HG02885 (cell line): ENCODE data around the gene SRCAP.

Source experiments
- ATAC-seq: cut with Tn5 transposase; IDR thresholded peaks from one replicate; pipeline ENCODE4 v1.9.1; 2021; ENCODE audit warnings: mild to moderate bottlenecking; ENCODE audit not compliant: unreplicated experiment, poor library complexity

Gene SRCAP

DNA sequence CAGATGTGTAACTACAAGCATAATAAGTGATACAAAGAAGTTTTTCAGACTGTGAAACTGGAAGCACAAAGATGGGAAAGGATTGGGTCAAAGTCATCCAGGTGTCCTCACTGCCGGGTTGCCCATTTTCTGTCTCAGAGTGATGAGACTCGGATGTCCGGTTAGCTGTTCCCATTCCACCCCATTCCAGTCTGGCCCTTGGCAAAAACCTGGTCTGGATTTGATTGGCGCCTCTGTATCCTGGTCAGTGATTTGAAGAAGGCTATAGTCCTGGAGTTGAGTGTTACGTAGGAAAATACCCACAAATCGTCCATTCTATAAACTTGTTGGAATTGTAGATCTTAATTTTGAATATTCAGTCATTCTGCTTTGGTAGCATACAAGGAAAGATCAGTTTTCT lies 29.4 kb downstream of the SRCAP start:
- ATAC-seq = no peak

DNA sequence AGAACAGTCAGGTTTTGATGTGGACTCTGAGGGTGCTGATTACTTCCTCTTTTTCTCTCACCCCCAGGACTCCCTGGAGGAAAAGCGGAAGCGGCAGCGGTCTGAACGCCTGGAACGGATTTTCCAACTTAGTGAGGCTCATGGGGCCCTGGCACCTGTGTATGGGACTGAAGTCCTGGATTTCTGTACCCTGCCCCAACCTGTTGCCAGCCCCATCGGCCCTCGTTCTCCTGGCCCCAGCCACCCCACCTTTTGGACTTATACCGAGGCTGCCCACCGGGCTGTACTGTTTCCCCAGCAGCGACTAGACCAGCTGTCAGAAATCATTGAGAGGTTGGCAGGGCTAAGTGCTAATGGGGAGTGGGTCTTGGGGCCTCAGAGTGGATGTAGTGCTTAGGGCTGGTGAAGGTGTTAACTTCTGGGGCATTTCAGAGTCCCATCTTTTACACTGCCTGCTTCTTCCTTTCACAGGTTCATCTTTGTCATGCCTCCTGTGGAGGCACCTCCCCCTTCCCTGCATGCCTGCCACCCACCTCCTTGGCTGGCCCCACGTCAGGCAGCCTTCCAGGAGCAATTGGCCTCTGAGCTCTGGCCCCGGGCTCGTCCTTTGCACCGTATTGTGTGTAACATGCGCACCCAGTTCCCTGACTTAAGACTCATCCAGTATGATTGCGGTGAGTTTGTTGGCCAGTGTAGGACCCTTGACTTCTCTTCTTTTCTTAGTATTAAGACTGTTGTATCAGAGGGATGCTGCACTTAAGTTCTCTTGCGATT lies 30.1 kb downstream of the SRCAP start:
- no peak for ATAC-seq

DNA sequence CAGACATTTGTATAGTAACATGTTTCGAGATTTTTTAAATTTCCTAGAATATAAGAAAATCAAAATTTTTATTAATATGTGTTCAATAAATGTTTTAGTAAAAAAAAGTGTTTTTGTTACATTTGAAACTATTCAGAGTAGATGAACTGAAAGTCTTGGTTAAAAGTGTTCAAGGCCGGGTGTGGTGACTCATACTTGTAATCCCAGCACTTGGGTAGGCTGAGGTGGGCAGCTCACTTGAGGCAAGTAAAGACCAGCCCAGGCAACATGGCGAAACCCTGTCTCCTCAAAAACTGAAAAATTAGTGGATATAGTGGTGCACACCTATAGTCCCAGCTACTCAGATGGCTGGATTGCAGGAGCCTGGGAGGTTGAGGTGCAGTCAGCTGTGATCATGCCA lies 32.4 kb downstream of the SRCAP start:
- ATAC-seq = no peak

DNA sequence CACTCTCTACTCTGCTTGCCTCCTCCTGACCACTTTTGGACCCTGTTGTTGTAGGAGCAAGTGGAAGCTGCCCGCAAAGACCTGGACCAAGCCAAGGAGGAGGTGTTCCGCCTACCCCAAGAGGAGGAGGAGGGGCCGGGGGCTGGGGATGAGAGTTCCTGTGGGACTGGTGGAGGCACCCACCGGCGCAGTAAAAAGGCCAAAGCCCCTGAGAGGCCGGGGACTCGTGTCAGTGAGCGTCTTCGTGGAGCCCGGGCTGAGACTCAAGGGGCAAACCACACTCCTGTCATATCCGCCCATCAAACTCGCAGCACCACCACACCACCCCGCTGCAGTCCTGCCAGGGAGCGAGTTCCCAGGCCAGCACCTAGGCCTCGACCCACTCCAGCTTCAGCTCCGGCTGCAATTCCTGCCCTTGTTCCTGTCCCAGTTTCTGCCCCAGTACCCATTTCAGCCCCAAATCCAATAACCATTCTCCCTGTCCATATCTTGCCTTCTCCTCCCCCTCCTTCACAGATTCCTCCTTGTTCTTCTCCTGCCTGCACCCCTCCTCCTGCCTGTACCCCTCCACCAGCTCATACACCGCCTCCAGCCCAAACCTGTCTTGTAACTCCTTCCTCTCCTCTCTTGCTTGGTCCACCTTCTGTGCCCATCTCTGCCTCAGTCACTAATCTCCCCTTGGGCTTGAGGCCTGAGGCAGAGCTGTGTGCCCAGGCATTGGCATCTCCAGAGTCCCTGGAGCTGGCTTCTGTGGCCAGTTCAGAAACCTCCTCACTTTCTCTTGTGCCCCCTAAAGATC lies 38.2 kb downstream of the SRCAP start:
- no peak for ATAC-seq

DNA sequence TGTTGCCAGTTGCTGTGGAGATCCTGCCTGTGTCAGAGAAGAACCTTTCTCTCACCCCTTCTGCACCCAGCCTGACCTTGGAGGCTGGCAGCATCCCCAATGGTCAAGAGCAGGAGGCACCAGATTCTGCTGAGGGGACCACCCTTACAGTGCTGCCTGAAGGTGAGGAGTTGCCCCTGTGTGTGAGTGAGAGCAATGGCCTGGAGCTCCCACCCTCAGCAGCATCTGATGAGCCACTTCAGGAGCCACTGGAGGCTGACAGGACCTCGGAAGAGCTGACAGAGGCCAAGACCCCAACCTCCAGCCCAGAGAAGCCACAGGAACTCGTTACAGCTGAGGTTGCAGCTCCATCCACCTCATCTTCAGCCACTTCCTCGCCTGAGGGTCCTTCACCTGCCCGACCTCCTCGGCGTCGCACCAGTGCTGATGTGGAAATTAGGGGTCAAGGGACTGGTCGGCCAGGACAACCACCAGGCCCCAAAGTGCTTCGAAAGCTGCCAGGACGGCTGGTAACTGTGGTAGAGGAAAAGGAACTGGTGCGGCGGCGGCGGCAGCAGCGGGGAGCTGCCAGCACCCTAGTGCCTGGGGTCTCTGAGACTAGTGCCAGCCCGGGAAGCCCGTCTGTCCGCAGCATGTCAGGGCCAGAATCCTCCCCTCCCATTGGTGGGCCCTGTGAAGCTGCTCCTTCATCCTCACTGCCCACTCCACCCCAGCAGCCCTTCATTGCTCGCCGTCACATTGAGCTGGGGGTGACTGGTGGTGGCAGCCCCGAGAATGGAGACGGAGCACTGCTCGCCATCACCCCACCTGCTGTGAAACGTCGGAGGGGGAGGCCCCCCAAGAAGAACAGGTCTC lies 39.0 kb downstream of the SRCAP start:
- no peak for ATAC-seq

DNA sequence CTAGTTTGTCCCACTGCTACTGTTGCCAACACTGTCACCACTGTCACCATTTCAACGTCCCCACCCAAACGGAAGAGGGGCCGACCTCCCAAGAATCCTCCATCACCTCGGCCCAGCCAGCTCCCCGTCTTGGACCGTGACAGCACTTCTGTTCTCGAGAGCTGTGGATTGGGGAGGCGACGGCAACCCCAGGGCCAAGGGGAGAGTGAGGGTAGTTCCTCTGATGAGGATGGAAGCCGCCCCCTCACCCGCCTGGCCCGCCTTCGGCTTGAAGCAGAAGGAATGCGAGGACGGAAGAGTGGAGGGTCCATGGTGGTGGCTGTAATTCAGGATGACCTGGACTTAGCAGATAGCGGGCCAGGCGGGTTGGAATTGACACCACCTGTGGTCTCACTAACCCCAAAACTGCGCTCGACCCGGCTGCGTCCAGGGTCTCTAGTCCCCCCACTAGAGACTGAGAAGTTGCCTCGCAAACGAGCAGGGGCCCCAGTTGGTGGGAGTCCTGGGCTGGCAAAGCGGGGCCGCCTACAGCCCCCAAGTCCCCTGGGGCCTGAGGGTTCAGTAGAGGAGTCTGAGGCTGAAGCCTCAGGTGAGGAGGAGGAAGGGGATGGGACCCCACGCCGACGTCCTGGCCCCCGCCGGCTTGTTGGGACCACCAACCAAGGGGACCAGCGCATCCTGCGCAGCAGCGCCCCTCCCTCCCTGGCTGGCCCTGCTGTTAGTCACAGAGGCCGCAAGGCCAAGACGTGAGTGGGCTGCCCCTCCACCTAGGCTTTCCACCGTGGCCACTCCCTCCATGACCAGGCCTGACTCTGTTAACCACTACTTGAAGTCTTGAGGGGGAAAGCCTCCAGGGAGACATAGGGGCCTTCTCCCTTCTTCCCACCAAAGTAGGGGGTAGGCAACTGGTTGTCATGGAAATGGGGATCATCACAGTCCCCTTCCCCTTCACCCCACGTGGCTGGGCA lies 40.3 kb downstream of the SRCAP start:
- ATAC-seq = no peak

DNA sequence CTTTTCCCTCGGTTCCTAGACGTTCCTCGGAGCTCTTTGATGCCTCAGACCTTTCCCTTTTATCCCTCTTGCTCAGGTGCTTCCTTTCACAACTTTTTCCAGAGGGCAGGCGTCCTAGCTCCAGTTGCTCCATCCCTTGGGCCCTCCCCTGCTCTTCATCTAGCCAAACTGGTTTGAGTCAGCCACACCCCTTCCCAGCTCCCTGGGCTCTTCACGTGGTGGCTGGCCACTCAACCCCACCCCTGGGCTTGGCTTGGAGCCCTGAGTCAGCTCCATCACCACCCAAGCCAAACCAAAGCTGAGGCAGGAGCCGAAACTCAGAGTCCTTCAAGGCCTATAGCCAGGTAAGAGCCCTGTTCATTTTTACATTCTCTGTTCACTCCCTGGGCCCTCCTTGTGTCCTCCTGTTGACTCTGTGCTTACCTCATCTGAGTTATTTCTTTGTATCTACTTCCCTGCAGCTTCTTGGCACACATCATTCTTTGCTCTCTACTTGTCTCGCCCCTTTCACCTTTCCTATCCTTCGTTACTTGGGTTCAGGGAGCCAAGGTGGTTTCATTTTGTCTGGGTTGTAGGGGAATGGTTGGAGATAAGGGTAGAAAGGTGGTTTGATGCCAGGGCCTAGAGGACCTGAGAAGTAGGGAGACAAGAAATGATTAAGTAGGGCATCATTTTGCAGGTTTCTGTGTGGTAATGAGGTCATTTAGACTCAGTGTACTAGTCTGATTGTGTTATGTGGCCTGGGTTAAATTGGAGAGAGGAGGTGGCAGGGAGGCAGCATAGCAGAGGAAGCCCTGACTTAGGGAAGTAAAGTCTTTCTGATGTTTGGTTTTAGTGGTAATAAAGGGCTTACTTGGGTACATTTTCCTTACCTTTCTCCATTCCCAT lies 41.6 kb downstream of the SRCAP start:
- no peak for ATAC-seq

DNA sequence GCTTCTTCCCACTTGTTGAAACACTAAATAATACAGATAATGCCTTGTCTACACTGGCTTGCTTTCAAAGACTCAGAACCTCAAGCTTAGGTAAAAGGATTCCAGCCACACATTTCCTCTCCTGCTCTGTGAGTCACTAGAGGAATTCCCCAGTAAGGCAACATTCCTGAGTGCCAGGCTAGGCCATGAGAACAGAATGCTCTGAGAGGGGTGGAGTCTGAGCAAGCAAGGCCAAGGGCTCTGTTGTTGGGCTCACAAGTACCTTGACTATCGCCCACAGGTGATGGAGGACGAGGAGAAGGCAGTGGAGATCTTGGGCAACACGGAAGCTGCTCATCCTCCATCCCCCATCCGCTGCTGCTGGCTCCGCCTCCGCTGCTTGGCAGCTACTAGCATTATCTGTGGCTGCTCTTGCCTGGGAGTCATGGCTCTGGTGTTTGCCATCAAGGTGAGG lies 42.5 kb downstream of the SRCAP start:
- ATAC-seq = no peak

DNA sequence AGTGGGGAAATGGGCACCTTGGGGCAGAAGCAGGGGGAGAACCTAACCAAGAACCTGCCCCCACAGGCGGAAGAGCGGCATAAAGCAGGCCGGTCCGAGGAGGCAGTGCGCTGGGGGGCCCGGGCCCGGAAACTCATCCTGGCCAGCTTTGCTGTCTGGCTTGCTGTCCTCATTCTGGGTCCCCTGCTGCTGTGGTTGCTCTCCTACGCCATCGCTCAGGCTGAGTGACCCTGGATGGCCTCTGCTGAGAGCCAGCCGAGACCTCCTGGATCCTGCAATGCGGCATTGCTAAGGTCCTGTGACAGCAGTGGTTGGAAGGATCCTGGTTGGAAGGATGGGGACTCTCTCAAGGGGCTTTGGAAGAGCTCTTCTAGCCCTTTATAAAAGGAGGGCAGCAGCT lies 44.7 kb downstream of the SRCAP start:
- no peak for ATAC-seq

DNA sequence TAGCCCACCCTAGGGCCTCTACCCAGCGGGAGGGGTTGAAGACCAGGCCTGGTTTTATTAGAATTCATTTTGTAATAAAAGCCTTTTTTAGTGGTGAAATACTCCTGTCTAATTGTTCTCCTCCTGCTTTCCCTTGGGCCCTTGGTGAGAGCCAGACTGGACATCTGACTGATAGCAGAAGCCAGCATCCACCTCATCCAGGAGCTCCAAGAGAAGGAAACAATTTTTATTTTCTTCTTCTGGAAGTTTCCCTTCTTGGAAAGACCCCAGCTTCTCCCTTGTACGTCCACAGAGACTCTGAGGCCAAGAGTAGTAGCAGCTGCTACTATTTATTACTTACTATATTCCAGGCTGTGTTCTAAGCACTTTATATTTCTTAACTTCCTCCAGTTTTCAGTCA lies 45.2 kb downstream of the SRCAP start:
- no peak for ATAC-seq

DNA sequence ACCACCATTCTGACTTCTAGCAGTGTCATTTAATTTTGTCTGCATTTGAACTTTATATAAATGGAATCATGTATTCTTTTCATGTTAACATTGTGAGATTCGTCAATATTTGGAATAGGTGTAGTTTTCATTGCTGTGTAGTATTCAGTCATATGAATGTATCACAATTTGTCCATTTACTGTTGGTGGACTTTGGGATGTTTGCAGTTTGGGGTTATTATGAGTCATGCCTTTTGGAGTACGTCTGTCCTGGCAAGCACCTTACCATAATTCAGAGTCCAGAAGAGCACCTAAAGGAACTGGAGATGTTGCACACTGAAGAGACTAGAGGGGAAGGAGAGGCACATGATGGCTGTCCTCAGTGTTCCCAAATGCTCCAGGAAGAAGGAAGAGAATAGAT lies 46.1 kb downstream of the SRCAP start:
- ATAC-seq = no peak

DNA sequence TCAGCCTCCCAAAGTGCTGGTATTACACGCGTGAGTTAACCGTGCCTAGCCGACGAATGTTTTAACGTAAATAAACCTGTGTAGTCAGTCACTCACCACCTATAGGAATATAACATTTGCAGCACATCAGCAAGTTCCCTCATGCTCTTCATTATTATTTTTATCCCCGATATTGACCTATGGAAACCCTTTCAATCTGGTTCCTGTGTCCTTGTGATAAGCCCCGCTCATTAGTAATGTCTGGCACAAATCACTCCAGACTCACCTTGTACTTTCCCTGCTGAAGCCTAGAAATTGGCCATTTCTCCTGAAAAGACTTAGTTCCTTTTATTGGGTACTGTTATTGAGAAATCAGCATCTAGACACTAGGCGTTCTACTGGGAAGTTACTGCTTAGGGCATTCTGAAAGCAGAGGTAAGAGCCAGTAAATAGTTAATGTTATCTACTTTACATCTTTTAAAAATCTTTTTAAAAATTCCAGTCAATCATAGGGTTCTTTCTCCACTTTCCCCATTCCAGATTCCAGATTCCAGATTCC lies 47.7 kb downstream of the SRCAP start:
- ATAC-seq = no peak

DNA sequence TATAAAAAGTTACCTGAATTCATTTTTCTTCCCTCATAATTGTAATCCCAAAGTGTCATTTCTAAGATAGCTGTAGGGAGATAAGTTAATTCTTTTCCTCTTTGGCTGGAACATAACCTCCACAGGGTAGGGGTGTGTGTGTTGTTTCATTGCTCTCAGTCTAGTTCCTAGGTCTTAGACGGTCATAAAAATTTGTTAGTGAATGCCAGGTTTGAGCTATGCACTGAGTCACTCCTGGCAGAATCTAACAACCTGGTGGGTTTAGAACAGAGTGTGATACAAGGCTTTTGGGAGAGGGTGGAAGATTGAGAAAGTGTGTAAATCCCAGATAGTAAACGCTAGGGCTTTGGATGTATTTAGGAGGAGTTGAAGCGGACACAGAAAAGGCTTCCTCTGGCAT lies 48.4 kb downstream of the SRCAP start:
- ATAC-seq = no peak

DNA sequence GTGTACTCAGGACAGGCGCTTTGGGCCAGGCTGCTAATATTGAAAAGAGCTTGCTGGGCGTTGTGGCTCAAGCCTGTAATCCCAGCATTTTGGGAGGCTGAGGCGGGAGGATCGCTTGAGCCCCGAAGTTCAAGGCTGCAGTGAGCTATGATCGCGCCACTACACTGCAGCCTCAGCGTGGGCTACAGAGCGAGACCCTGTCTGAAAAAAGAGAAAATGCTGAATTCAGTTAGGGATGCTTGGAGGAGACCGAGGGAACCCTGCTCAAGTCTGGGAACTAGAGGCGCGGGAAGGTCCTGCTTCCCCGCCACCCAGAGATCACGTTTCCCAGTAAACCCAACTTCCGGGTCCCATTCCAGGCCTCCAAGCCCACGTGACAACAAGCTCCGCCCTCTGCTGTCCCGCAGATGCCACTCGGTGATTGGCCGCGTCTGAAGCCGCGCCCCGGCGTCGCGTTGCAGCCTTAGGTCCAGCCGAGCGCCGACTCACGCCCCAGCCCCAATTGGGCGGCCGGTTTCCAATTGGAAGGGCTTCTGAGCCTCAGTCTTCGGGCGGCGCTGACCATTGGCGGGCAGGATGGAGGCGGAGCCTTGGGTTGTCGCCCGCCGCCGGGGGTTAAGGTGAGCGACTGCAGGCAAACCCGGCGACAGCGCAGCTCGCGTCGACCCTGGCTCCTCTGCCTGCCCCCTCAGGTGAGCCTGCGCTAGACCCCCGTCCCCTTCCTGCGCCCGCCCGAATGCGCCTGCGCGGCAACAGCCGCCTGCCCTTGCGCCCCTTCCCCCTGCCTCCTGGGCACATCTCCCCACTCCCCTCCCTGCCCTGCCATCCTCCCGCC lies 49.0 kb downstream of the SRCAP start, which contains the start of gene PHKG2:
PHKG2 (plus strand) TSS at position 627 of the 835 bp plus-strand sequence. CDS start 396 bp downstream, outside the sequence.
- peak; percentile 98 for ATAC-seq

DNA sequence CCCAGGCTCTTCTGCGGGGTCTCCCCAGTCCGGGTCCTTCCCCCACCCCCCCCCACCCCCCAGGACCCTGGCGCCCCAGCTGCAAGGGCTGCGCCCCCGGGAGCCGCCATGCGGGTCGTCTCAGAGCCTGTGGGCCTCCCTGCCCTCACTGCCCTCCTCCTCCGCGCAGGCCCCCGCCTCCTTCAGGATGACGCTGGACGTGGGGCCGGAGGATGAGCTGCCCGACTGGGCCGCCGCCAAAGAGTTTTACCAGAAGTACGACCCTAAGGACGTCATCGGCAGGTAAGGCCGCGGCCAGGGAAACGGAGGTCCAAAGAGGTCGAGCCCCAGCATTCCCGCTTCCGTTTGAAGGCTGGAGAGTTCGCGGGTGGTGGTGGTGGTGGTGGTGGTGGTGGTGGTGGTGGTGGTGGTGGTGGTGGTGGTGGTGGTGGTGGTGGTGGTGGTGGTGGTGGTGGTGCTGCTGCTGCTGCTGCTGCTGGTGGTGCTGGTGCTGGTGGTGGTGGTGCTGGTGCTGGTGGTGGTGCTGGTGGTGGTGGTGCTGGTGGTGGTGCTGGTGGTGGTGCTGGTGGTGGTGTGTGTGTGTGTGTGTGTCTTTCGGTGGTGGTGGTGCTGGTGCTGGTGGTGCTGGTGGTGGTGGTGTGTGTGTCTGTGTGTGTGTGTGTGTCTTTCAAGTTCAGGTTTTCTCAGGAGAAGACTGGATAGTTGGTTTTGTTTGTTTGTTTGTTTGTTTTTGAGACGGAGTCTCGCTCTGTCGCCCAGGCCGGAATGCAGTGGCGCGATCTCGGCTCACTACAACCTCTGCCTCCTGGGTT lies 49.9 kb downstream of the SRCAP start:
- ATAC-seq = peak; percentile 17

DNA sequence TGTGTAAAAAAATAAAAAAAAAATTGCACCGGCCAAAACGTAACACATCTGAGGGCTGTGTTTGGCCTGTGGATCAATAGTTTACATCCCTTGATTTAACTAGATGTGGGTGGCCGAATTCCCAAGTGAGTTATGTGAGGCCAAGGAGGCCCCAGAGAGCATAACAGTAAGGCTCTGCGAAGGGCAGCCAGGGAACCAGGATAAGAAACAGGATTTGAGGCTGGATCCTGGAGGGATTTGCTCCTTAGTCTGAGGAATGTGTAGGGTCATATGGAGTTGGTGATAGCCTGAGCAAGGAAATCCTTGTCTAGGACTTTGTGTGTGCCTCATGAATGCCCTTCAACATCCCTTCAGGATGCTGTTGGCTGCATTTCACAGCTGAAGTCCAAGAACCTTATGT lies 51.2 kb downstream of the SRCAP start:
- ATAC-seq = no peak
